ENCODE data around the gene ERC1.

DNA sequence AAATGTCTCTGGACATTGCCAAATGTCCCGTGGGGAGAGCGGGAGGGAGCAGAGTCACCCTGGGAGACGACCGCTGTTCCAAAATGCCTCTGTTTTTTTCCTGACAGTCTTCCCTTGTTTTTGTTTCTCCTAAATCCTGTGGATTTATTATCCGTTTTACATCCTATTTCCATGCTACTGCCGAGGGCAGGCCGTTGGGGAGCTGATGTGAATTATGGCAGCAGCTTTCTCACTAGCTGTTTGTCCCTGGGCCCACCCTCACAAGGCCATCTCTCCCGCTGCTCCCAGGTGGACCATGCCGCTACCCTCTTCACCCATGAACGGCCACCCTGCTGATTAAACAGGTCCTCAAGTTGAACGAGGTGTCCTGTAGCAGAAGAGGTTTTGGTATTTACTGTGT is 548.1 kb downstream of the ERC1 start:
- TF ChIP-seq, protein P1, sequence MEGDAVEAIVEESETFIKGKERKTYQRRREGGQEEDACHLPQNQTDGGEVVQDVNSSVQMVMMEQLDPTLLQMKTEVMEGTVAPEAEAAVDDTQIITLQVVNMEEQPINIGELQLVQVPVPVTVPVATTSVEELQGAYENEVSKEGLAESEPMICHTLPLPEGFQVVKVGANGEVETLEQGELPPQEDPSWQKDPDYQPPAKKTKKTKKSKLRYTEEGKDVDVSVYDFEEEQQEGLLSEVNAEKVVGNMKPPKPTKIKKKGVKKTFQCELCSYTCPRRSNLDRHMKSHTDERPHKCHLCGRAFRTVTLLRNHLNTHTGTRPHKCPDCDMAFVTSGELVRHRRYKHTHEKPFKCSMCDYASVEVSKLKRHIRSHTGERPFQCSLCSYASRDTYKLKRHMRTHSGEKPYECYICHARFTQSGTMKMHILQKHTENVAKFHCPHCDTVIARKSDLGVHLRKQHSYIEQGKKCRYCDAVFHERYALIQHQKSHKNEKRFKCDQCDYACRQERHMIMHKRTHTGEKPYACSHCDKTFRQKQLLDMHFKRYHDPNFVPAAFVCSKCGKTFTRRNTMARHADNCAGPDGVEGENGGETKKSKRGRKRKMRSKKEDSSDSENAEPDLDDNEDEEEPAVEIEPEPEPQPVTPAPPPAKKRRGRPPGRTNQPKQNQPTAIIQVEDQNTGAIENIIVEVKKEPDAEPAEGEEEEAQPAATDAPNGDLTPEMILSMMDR (IDR thresholded peaks at IDR 0.05; ENCODE audit: low read depth, low read length) = no peak
- no peak for TF ChIP-seq MYC (IDR thresholded peaks at IDR 0.05; ENCODE audit: low read depth, low read length)
- TF ChIP-seq POLR2A (IDR thresholded peaks at IDR 0.05; ENCODE audit: extremely low read depth, insufficient read length) = no peak

All from NB4 (cell line).